Glutamatergic neuron (in vitro differentiated cells): ENCODE measurements around the gene RMI2. TPM values are rescaled to one million over a fixed set of nuclear protein-coding genes. Genes with fewer than 3 reads are reported as not detected.
A peak's percentile ranks its signal among the peaks of the same experiment; 100 is the strongest.

Experiments
- DNase-seq: peaks from one replicate; pipeline ENCODE4 v3.0.0; 2022
- H3K27ac Mint-ChIP-seq: one replicate; pipeline ENCODE4 v1.8.0; 2020; ENCODE audit warnings: mild to moderate bottlenecking, mixed read lengths, inconsistent platforms; ENCODE audit not compliant: unreplicated experiment
- H3K27me3 Mint-ChIP-seq: one replicate; pipeline ENCODE4 v1.8.0; 2020; ENCODE audit warnings: mild to moderate bottlenecking, moderate library complexity, mixed read lengths, inconsistent platforms; ENCODE audit not compliant: unreplicated experiment
- H3K36me3 Mint-ChIP-seq: one replicate; pipeline ENCODE4 v1.8.0; 2020; ENCODE audit warnings: mild to moderate bottlenecking, mixed read lengths, inconsistent platforms; ENCODE audit not compliant: unreplicated experiment
- H3K4me1 Mint-ChIP-seq: one replicate; pipeline ENCODE4 v1.8.0; 2020; ENCODE audit warnings: mild to moderate bottlenecking, low read depth, mixed read lengths, inconsistent platforms; ENCODE audit not compliant: unreplicated experiment
- H3K4me3 Mint-ChIP-seq: one replicate; pipeline ENCODE4 v1.8.0; 2020; ENCODE audit warnings: mild to moderate bottlenecking, mixed read lengths, inconsistent platforms; ENCODE audit not compliant: unreplicated experiment
- H3K9me3 Mint-ChIP-seq: one replicate; pipeline ENCODE4 v1.8.0; 2020; ENCODE audit warnings: mild to moderate bottlenecking, moderate library complexity, mixed read lengths, inconsistent platforms; ENCODE audit not compliant: unreplicated experiment
- CTCF ChIP-seq: fragments of 200-600 bp; sonication (generic); IDR thresholded peaks from one replicate; pipeline ENCODE4 v1.5.0; 2021; ENCODE audit not compliant: partially characterized antibody, unreplicated experiment
- total RNA-seq: library from RNA; stranded (reverse); fragmentation: NEBNext Ultra II Directional; extraction: Animal tissue kit (Norgen Biotek cat#: 25700); gene quantifications from one replicate; pipeline ENCODE4 v1.2.1, GENCODE V29; 2021; ENCODE audit not compliant: unreplicated experiment

Gene RMI2
- total RNA-seq, 1 donor from 2014 or later, result 4.2 TPM

DNA sequence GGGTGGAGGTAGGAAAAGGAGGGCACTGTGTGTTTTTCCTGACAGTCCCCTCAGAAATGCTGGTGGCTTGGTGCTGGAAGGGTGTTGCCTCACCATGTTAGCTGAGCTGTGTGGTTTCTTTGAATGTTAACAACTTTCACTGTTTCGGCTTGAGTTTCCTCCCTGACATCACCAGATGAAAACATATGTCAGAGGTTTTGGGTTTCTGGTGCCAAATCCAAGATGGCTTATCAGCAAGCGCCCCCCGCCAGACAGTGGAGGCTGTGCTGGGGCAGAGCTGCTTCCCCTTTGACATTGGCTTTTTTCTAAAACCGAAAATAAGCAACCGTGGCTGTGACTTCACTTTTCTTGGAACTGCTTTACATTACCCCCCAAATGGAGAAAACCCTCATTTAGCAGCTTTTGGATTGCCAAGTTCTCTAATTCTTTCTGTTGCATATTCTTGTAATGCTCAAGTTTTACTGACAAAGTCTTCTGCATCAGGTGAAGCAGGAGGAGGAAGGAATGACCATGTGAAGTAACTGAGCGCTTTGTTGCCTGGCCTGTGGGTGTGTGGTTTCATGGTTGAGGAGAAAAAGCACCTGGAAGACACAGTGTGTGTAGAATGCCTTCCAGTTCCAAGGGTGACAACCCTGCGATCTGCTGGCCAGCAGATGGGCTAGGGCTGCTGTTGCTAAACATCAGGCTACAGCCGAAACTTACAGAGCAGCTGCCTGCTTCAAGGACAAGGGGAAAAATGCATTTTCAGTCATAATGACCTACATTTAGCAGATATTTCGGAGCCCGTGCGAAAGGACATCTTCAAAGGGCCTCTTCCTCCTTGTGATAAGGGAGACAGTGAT lies 9.7 kb downstream of the RMI2 start:
- Mint-ChIP-seq H3K9me3 (no peaks in the 10 kb centered on the region), H3K4me3 (no peak overlapping the region), H3K27me3 (peaks cover 3% of the 10 kb centered on the region), H3K27ac (no peak overlapping the region), H3K36me3 (no peaks in the 10 kb centered on the region), H3K4me1 (peaks cover 5% of the 10 kb centered on the region)
- no peak for DNase-seq
- TF ChIP-seq CTCF, result no peak

- no peak for TF ChIP-seq CTCF
- DNase-seq, result no peak
- Mint-ChIP-seq H3K4me3 (no peak overlapping the region), H3K27ac (peak overlapping the region; percentile 20), H3K4me1 (peaks cover 7% of the 10 kb centered on the region), H3K27me3 (peaks cover 2% of the 10 kb centered on the region), H3K36me3 (no peaks in the 10 kb centered on the region), H3K9me3 (no peaks in the 10 kb centered on the region)
Measured at GRCh38 chr16:11355862-11356261, 10.6 kb downstream of the RMI2 start.

DNA sequence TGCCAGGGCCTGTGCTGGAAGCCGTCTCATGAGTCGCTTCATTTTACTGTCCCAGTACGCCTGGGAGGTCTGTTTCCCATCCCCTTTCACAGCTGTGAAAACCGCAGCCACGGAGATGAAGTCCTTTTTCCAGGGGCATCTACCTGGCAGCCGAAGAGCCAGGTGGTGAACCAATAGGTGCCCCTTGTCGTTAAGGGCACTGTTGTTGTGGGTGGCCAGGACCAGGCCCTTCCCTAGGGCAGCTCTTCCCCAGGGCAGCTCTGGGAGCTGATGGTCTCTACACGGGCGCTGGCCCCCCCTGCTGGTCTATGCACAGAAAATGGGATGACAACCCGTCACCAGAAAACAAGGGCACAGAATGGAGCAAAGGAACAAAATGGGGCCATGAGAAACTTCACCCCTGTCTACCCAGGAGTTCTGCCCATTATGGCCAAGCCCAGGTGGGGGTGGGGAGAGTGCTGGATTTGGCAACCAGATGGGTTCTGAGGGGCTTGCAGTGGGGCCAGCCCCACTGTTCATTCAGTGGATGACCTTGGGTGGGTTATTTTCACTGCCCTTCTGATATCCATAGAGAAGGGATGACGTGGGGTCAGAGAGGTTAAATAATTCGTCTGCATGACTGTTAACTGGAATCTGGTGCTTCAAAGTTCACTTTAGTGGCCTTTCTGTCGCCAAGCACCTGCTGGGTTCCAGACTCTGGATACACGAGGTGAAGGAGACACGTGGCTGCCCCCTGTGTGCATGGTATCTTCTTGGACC lies 11.5 kb downstream of the RMI2 start:
- no peak overlapping the region for H3K27ac Mint-ChIP-seq
- no peak overlapping the region for H3K4me3 Mint-ChIP-seq
- peaks cover 2% of the 10 kb centered on the region for H3K27me3 Mint-ChIP-seq
- peak; percentile 75 for TF ChIP-seq CTCF
- peak; percentile 75 for DNase-seq
- peaks cover 13% of the 10 kb centered on the region for H3K4me1 Mint-ChIP-seq
- H3K36me3 Mint-ChIP-seq, result no peaks in the 10 kb centered on the region
- H3K9me3 Mint-ChIP-seq, result peaks cover 2% of the 10 kb centered on the region

GRCh38 chr16:11358531-11358930 lies 13.3 kb downstream of the RMI2 start:
- Mint-ChIP-seq H3K4me1 (peaks cover 13% of the 10 kb centered on the region), H3K27me3 (peaks cover 5% of the 10 kb centered on the region), H3K9me3 (peaks cover 3% of the 10 kb centered on the region), H3K36me3 (no peaks in the 10 kb centered on the region), H3K27ac (no peak overlapping the region), H3K4me3 (no peak overlapping the region)
- TF ChIP-seq CTCF, result no peak
- no peak for DNase-seq

DNA sequence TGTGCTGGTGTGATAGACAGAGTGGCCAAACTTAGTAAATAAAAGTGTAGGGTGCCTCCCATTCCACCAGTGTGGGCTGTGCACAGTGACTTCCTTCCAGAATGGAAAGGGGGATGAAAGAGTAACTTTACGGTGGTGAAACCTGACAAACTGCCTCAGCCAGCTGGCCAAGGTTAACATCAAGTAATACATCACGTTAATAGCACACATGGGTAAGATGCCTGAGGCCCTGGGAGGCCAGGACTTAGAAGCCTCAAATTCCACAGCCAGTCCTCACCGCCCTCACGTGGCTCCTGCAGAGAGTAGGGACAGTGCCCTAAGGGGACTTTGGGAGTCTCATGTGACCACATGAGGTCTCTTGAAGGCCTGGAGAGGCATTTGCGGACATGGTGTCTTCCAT lies 14.1 kb downstream of the RMI2 start:
- H3K27ac Mint-ChIP-seq, result no peak overlapping the region
- no peak for DNase-seq

More for the DNA sequence above, 14.1 kb downstream of the RMI2 start:
- Mint-ChIP-seq H3K36me3 (no peaks in the 10 kb centered on the region), H3K9me3 (peaks cover 3% of the 10 kb centered on the region), H3K4me3 (no peak overlapping the region), H3K4me1 (peaks cover 13% of the 10 kb centered on the region), H3K27me3 (peaks cover 5% of the 10 kb centered on the region)
- no peak for TF ChIP-seq CTCF
